HG03064 (cell line): ENCODE data around the gene MLXIPL.
"Not testable (repeated sequence)": the region's sequence is repeated elsewhere in the genome, so short reads cannot be mapped to it uniquely, and the experiment has no call there.

ENCODE experiments used
- ATAC-seq: cut with Tn5 transposase; IDR thresholded peaks from one replicate; pipeline ENCODE4 v1.9.1; 2021; ENCODE audit warnings: low read depth; ENCODE audit not compliant: unreplicated experiment

MLXIPL gene

GRCh38 chr7:73645643-73646174 lies 21.4 kb upstream of the MLXIPL start:
- no peak for ATAC-seq

- no peak for ATAC-seq
Observed at GRCh38 chr7:73644688-73645286, 20.5 kb upstream of the MLXIPL start.

- ATAC-seq, result no peak
Observed at GRCh38 chr7:73642834-73643233, 18.5 kb upstream of the MLXIPL start.

- no peak for ATAC-seq
Observed at GRCh38 chr7:73638911-73639310, 14.6 kb upstream of the MLXIPL start.

- no peak for ATAC-seq
Observed at GRCh38 chr7:73635428-73636200, 11.3 kb upstream of the MLXIPL start.

- no peak for ATAC-seq
Observed at GRCh38 chr7:73633844-73634243, 9.5 kb upstream of the MLXIPL start.

- ATAC-seq, result no peak
Observed at GRCh38 chr7:73633323-73633722, 9.0 kb upstream of the MLXIPL start.

- ATAC-seq, result no peak
Observed at GRCh38 chr7:73631558-73631957, 7.2 kb upstream of the MLXIPL start.

- ATAC-seq, result no peak
Observed at GRCh38 chr7:73628504-73628903, 4.2 kb upstream of the MLXIPL start.

- no peak for ATAC-seq
Observed at GRCh38 chr7:73626814-73627213, 2.5 kb upstream of the MLXIPL start.

- no peak for ATAC-seq
Observed at GRCh38 chr7:73625276-73625675, 954 bp upstream of the MLXIPL start.

- ATAC-seq, result no peak
Observed at GRCh38 chr7:73624669-73625001, 313 bp upstream of the MLXIPL start.

- no peak for ATAC-seq
Observed at GRCh38 chr7:73622909-73623797, 1.2 kb downstream of the MLXIPL start.

- no peak for ATAC-seq
Observed at GRCh38 chr7:73622527-73622908, 1.8 kb downstream of the MLXIPL start.

GRCh38 chr7:73621168-73622063 lies 2.9 kb downstream of the MLXIPL start:
- ATAC-seq, result no peak

GRCh38 chr7:73619394-73619793 lies 4.9 kb downstream of the MLXIPL start:
- ATAC-seq, result not testable (repeated sequence)

- ATAC-seq, result no peak
Observed at GRCh38 chr7:73618538-73618937, 5.8 kb downstream of the MLXIPL start.

- not testable (repeated sequence) for ATAC-seq
Observed at GRCh38 chr7:73617520-73617919, 6.8 kb downstream of the MLXIPL start.

GRCh38 chr7:73615886-73616285 lies 8.4 kb downstream of the MLXIPL start:
- no peak for ATAC-seq

GRCh38 chr7:73614937-73615336 lies 9.4 kb downstream of the MLXIPL start:
- ATAC-seq, result not testable (repeated sequence)
